A172 (cell line): Measurements from ENCODE around the gene SCRN1. TPM values are rescaled to one million over a fixed set of nuclear protein-coding genes. Genes with fewer than 3 reads are reported as not detected.

Experiments
- DNase-seq: peaks from one replicate; pipeline ENCODE4 v3.0.0-alpha.2; 2015; ENCODE audit warnings: low spot score
- total RNA-seq: library from RNA; depleted of rRNA; stranded (reverse); fragments of >200 nt; shearing (Covaris generic); gene quantifications from 2 replicates; pipeline ENCODE4 v1.2.3, GENCODE V29; 2014; rRNA removed

The SCRN1 gene
- total RNA-seq: 190 and 195 TPM in 2 replicates

GRCh38 chr7:29989257-29989995, at the start of gene SCRN1:
Gene SCRN1 (minus strand): TSS chr7:29989801. CDS start chr7:29969067, 20,734 bp downstream.
- DNase-seq: peak; percentile 37

GRCh38 chr7:30038196-30038980, 48.8 kb upstream of the SCRN1 start:
- DNase-seq: no peak

GRCh38 chr7:30036220-30036619, 46.6 kb upstream of the SCRN1 start:
- no peak for DNase-seq

- no peak for DNase-seq
These were observed 44.9 kb upstream of the SCRN1 start for GRCh38 chr7:30034501-30034900.

- no peak for DNase-seq
These were observed 42.9 kb upstream of the SCRN1 start for GRCh38 chr7:30032310-30033125.

GRCh38 chr7:30029696-30030095, 40.1 kb upstream of the SCRN1 start:
- peak; percentile 30 for DNase-seq

- peak; percentile 36 for DNase-seq
These were observed 39.4 kb upstream of the SCRN1 start for GRCh38 chr7:30028749-30029635.

- DNase-seq: peak; percentile 52
These were observed 38.7 kb upstream of the SCRN1 start, which contains the start of gene PLEKHA8 for GRCh38 chr7:30028216-30028748. Gene PLEKHA8 (plus strand): TSS chr7:30028412. CDS start chr7:30028763, 351 bp downstream.

GRCh38 chr7:30027740-30028215, 38.2 kb upstream of the SCRN1 start:
- no peak for DNase-seq

- no peak for DNase-seq
These were observed 37.5 kb upstream of the SCRN1 start for GRCh38 chr7:30027065-30027456.

GRCh38 chr7:30026229-30027064, 36.8 kb upstream of the SCRN1 start, which contains the start of gene FKBP14:
Gene FKBP14 (minus strand): TSS chr7:30026702. CDS start chr7:30026508, 194 bp downstream.
- peak; percentile 100 for DNase-seq

- no peak for DNase-seq
These were observed 33.9 kb upstream of the SCRN1 start for GRCh38 chr7:30023524-30023923.

GRCh38 chr7:30022991-30023390, 33.4 kb upstream of the SCRN1 start:
- no peak for DNase-seq

GRCh38 chr7:30020535-30020934, 30.9 kb upstream of the SCRN1 start:
- DNase-seq: no peak

GRCh38 chr7:30019960-30020359, 30.4 kb upstream of the SCRN1 start:
- no peak for DNase-seq

- no peak for DNase-seq
These were observed 29.8 kb upstream of the SCRN1 start for GRCh38 chr7:30019387-30019786.

GRCh38 chr7:30018451-30018850, 28.9 kb upstream of the SCRN1 start:
- DNase-seq: no peak

GRCh38 chr7:30012757-30013156, 23.2 kb upstream of the SCRN1 start:
- no peak for DNase-seq

GRCh38 chr7:30010021-30010420, 20.4 kb upstream of the SCRN1 start:
- no peak for DNase-seq

GRCh38 chr7:30005464-30005863, 15.9 kb upstream of the SCRN1 start:
- no peak for DNase-seq
